GM12872 (cell line): ENCODE results near the gene CNTNAP4.

Source experiments
- CTCF ChIP-seq: IDR thresholded peaks from 3 replicates; pipeline ENCODE4 v1.5.1; 2011; ENCODE audit warnings: low read depth, mild to moderate bottlenecking, low read length, moderate library complexity; ENCODE audit not compliant: insufficient read depth

Gene CNTNAP4

GRCh38 chr16:76539609-76540008 is 262.4 kb downstream of the CNTNAP4 start:
- no peak for TF ChIP-seq CTCF

- TF ChIP-seq CTCF, result no peak
Measured at GRCh38 chr16:76541070-76541469, 263.9 kb downstream of the CNTNAP4 start.

- TF ChIP-seq CTCF, result no peak
Measured at GRCh38 chr16:76565542-76565941, 288.3 kb downstream of the CNTNAP4 start.

- no peak for TF ChIP-seq CTCF
Measured at GRCh38 chr16:76571755-76572154, 294.6 kb downstream of the CNTNAP4 start.

GRCh38 chr16:76573281-76573680 is 296.1 kb downstream of the CNTNAP4 start:
- TF ChIP-seq CTCF, result no peak

- TF ChIP-seq CTCF, result no peak
Measured at GRCh38 chr16:76574651-76575050, 297.4 kb downstream of the CNTNAP4 start.

- no peak for TF ChIP-seq CTCF
Measured at GRCh38 chr16:76576526-76576925, 299.3 kb downstream of the CNTNAP4 start.

- TF ChIP-seq CTCF, result no peak
Measured at GRCh38 chr16:76577003-76577402, 299.8 kb downstream of the CNTNAP4 start.
